ENCODE measurements around the gene RAD51B.

RAD51B gene

GRCh38 chr14:68322940-68323620 is 503.5 kb downstream of the RAD51B start:
- DNase-seq (ENCODE audit: low read depth in 2 of 2), result no peak

- no peak for DNase-seq (ENCODE audit: low read depth in 2 of 2)
These were observed 505.8 kb downstream of the RAD51B start for GRCh38 chr14:68325267-68325807.

GRCh38 chr14:68327231-68327630 is 507.7 kb downstream of the RAD51B start:
- DNase-seq (ENCODE audit: low read depth in 2 of 2), result no peak

GRCh38 chr14:68328509-68328908 is 508.9 kb downstream of the RAD51B start:
- no peak for DNase-seq (ENCODE audit: low read depth in 2 of 2)

- no peak for DNase-seq (ENCODE audit: low read depth in 2 of 2)
These were observed 511.8 kb downstream of the RAD51B start for GRCh38 chr14:68331426-68331825.

- no peak for DNase-seq (ENCODE audit: low read depth in 2 of 2)
These were observed 512.4 kb downstream of the RAD51B start for GRCh38 chr14:68331991-68332390.

GRCh38 chr14:68333262-68333661 is 513.7 kb downstream of the RAD51B start:
- no peak for DNase-seq (ENCODE audit: low read depth in 2 of 2)

- no peak for DNase-seq (ENCODE audit: low read depth in 2 of 2)
These were observed 515.7 kb downstream of the RAD51B start for GRCh38 chr14:68335312-68335711.

- DNase-seq (ENCODE audit: low read depth in 2 of 2), result no peak
These were observed 516.6 kb downstream of the RAD51B start for GRCh38 chr14:68336165-68336564.

- no peak for DNase-seq (ENCODE audit: low read depth in 2 of 2)
These were observed 517.7 kb downstream of the RAD51B start for GRCh38 chr14:68337279-68337678.

GRCh38 chr14:68340262-68340661 is 520.7 kb downstream of the RAD51B start:
- DNase-seq (ENCODE audit: low read depth in 2 of 2), result no peak

GRCh38 chr14:68341411-68342212 is 522.0 kb downstream of the RAD51B start:
- no peak for DNase-seq (ENCODE audit: low read depth in 2 of 2)

- DNase-seq (ENCODE audit: low read depth in 2 of 2), result no peak
These were observed 522.7 kb downstream of the RAD51B start for GRCh38 chr14:68342216-68342763.

GRCh38 chr14:68343534-68344118 is 524.0 kb downstream of the RAD51B start:
- no peak for DNase-seq (ENCODE audit: low read depth in 2 of 2)

GRCh38 chr14:68345738-68346137 is 526.2 kb downstream of the RAD51B start:
- DNase-seq (ENCODE audit: low read depth in 2 of 2), result no peak

- no peak for DNase-seq (ENCODE audit: low read depth in 2 of 2)
These were observed 527.2 kb downstream of the RAD51B start for GRCh38 chr14:68346556-68347343.

GRCh38 chr14:68349900-68350629 is 530.5 kb downstream of the RAD51B start:
- no peak for DNase-seq (ENCODE audit: low read depth in 2 of 2)

- no peak for DNase-seq (ENCODE audit: low read depth in 2 of 2)
These were observed 535.8 kb downstream of the RAD51B start for GRCh38 chr14:68355415-68355814.

- DNase-seq (ENCODE audit: low read depth in 2 of 2), result no peak
These were observed 538.2 kb downstream of the RAD51B start for GRCh38 chr14:68357777-68358176.

- DNase-seq (ENCODE audit: low read depth in 2 of 2), result no peak
These were observed 538.9 kb downstream of the RAD51B start for GRCh38 chr14:68358500-68358899.

Measured in stimulated activated CD4-positive, alpha-beta T cell treated with anti-CD3 and anti-CD28 coated beads, Interleukin-12 subunit alpha, Interleukin-12 subunit beta, amount 100 ng/mL, for 24 hours (primary cell).